Esophagus muscularis mucosa (tissue), 4 donors: ENCODE results near the gene EARS2. TPM values are rescaled to one million over a fixed set of nuclear protein-coding genes. Genes with fewer than 3 reads are reported as not detected.
A peak's percentile ranks its signal among the peaks of the same experiment; 100 is the strongest.

ENCODE experiments used
- DNase-seq: peaks from one replicate; pipeline ENCODE4 v3.0.0-alpha.2; 2017; ENCODE audit errors: extremely low spot score
- H3K27ac ChIP-seq, 4 donors: fragments of 200-600 bp; sonication (generic); replicated peaks in 1 of 4; 1 replicate in 3 of 4; 2 replicates in 1 of 4; pipeline ENCODE4 v1.5.1; 2016 to 2019; ENCODE audit warnings: mild to moderate bottlenecking in 1 of 4
- H3K27me3 ChIP-seq, 4 donors: fragments of 200-600 bp; sonication (generic); one replicate each; pipeline versions ENCODE4 v1.5.1 to v1.6.0; 2016 to 2019
- H3K36me3 ChIP-seq, 4 donors: fragments of 200-600 bp; sonication (generic); one replicate each; pipeline ENCODE4 v1.5.1; 2016 to 2019
- H3K4me1 ChIP-seq, 4 donors: fragments of 200-600 bp; sonication (generic); one replicate each; pipeline ENCODE4 v1.5.1; 2016 to 2019
- H3K4me3 ChIP-seq, 4 donors: fragments of 200-600 bp; sonication (generic); 1 replicate in 2 of 4; 2 replicates in 2 of 4; pipeline ENCODE4 v1.5.1; 2016 to 2019; ENCODE audit warnings: mild to moderate bottlenecking in 4 of 4, moderate library complexity in 1 of 4
- H3K9me3 ChIP-seq, 4 donors: fragments of 200-600 bp; sonication (generic); 1 replicate in 3 of 4; 2 replicates in 1 of 4; pipeline ENCODE4 v1.5.1; 2016 to 2019
- EP300 ChIP-seq: sonication (generic); formaldehyde crosslinking; IDR thresholded peaks from one replicate; pipeline ENCODE4 v1.6.1; 2017; ENCODE audit warnings: antibody characterized with exemption
- POLR2A ChIP-seq: fragments of 450-650 bp; IDR thresholded peaks from one replicate; pipeline ENCODE4 v1.6.1; 2017; ENCODE audit warnings: antibody characterized with exemption, moderate library complexity, mild to moderate bottlenecking, low read depth
- POLR2AphosphoS5 ChIP-seq, 2 donors: sonication (generic); formaldehyde crosslinking; IDR thresholded peaks; one replicate each; pipeline ENCODE4 v1.6.1; 2017; ENCODE audit warnings: antibody characterized with exemption in 2 of 2
- WGBS: methylation state at CpG from one replicate; pipeline ENCODE4 v1.1.5; 2018; 5-methylcytosine and 5-hydroxymethylcytosine counted together
- intact Hi-C: fragments of 100-400 bp; cut with DNase I; formaldehyde crosslinking; loops from one replicate; pipeline ENCODE4 v1.15.1; 2023
- total RNA-seq, 4 donors: library from RNA; depleted of rRNA; stranded (reverse); fragments of >200 nt; gene quantifications; one replicate each; pipeline versions ENCODE4 v1.1.0 to v1.2.1, GENCODE V29; 2016
- TF ChIP-seq, protein P1 (sequence below), 3 experiments: fragments of 200-600 bp in 2 of 3; fragments of 450-650 bp in 1 of 3; sonication (generic) in 2 of 3; IDR thresholded peaks; one replicate each; pipeline ENCODE4 v1.5.1; 2017 to 2019; ENCODE audit warnings: antibody characterized with exemption in 3 of 3, mild to moderate bottlenecking in 2 of 3, moderate library complexity in 1 of 3

EARS2 gene
- total RNA-seq, 4 donors from 2014 or later: 14.2 to 24.4 (median 18.2) TPM

DNA sequence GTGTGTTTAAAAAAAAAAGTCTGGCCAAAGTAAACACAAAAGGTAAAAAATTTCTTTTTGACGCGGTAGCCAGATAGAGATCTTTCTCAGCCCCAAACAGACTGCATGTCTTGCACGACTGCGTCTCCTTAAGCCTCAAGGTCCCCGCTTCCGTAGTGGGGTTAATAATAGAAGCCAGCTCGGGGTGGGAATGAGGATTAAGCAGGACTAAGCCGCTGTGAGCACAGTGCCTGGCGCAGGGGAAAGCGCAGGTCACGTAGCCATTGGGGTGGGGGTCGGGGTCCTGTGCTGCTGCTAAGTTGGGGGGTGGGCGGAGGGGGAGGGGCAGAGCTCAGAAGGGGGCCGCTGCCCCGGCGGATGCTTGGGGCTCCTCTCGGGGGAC is 47.4 kb downstream of the EARS2 start:
- intact Hi-C loops: loop anchor here (5.0 kb wide), 2 partner anchors 48 to 52 kb away; partner anchors contain the start of genes EARS2 and UBFD1
- 1% methylated on average over 12 of the region's 17 CpGs for WGBS
- TF ChIP-seq POLR2AphosphoS5 (IDR thresholded peaks at IDR 0.05): no peak
- TF ChIP-seq, protein P1, sequence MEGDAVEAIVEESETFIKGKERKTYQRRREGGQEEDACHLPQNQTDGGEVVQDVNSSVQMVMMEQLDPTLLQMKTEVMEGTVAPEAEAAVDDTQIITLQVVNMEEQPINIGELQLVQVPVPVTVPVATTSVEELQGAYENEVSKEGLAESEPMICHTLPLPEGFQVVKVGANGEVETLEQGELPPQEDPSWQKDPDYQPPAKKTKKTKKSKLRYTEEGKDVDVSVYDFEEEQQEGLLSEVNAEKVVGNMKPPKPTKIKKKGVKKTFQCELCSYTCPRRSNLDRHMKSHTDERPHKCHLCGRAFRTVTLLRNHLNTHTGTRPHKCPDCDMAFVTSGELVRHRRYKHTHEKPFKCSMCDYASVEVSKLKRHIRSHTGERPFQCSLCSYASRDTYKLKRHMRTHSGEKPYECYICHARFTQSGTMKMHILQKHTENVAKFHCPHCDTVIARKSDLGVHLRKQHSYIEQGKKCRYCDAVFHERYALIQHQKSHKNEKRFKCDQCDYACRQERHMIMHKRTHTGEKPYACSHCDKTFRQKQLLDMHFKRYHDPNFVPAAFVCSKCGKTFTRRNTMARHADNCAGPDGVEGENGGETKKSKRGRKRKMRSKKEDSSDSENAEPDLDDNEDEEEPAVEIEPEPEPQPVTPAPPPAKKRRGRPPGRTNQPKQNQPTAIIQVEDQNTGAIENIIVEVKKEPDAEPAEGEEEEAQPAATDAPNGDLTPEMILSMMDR (IDR thresholded peaks at IDR 0.05): no peak
- no peak for TF ChIP-seq POLR2A
- TF ChIP-seq EP300: no peak
- DNase-seq: no peak
- peak overlapping the region; percentile 86 to 99 (median 95) for H3K4me3 ChIP-seq
- peaks cover 34 to 57% (median 47%) of the 10 kb centered on the region in 4 donors for H3K4me1 ChIP-seq
- H3K36me3 ChIP-seq: peaks cover 0 to 7% (median 2%) of the 10 kb centered on the region in 4 donors
- no peaks in the 10 kb centered on the region for H3K27me3 ChIP-seq
- no peaks in the 10 kb centered on the region for H3K9me3 ChIP-seq
- peak overlapping the region; percentile 86 to 91 (median 90) for H3K27ac ChIP-seq

DNA sequence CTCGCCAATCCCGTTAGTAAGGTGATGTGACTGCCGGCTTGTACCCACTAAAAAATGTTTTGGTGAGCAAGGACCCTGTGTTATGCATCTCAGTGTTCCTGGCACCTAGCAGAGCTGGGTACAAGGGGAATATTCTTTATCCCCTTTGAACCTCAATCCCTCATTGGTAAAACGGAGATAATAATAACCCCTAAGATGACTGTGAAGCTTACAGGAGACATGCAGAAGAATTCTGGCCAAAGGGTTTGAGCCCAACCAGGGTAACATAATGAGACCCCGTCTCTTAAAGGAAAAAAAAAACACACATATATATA is 47.8 kb downstream of the EARS2 start:
- H3K36me3 ChIP-seq: peaks cover 0 to 3% (median under 1%) of the 10 kb centered on the region in 4 donors
- H3K27ac ChIP-seq: peak overlapping the region; percentile 86 to 91 (median 90)
- H3K9me3 ChIP-seq: no peaks in the 10 kb centered on the region
- H3K4me3 ChIP-seq: peak overlapping the region; percentile 86 to 99 (median 95)
- no peaks in the 10 kb centered on the region for H3K27me3 ChIP-seq
- TF ChIP-seq EP300 (no peak), POLR2AphosphoS5 (IDR thresholded peaks at IDR 0.05) (no peak), POLR2A (no peak)
- TF ChIP-seq, protein P1 (IDR thresholded peaks at IDR 0.05): no peak
- DNase-seq: no peak
- WGBS: 0% methylated on average over 5 of the region's 5 CpGs
- peaks cover 38 to 60% (median 51%) of the 10 kb centered on the region in 4 donors for H3K4me1 ChIP-seq
- intact Hi-C loops: loop anchor here (5.0 kb wide), 2 partner anchors 48 to 52 kb away; partner anchors contain the start of genes EARS2 and UBFD1

DNA sequence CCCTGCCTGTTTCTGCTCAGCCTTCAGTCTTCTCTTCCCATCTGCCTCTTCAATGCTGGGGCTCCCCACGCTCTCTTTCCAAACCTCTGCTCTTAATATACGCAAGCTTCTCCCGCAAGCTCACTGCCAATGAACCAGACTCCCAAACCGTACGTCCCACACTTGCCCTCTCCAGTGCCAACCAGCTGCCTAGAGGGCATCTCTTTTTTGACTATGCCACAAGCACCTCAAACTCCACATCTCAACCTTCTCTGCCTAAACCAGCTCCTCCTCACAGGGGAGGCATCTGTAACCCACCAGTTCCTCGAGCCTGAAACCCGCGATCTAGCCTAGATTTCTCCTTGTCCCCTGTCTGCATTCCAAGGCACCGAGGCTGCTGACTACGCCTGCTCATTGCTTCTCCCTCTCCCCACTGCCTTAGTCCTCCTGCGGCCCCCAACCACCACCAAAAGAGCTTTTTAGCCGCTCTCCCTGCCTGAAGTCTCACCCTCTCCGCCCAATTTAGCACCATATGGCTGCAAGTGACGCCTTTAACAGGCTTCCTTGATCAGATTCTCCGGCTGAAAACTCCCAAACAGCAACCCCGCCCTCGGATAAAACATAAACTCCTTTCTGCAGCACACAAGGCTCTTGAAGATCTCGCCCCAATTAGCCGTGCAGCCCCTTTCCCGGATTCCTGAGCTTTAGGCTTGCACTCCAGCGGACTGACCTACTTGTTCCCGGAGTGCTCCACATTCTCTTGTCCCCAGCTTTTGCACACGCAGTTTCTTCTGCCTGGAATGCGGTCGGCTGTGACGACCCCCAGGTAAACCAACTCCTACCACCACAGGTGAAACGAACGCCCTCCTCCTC is 48.3 kb downstream of the EARS2 start:
- 24% methylated on average over 23 of the region's 28 CpGs for WGBS
- no peak for DNase-seq
- Histone ChIP-seq H3K9me3 (no peaks in the 10 kb centered on the region), H3K27ac (peak overlapping the region; percentile 86 to 91 (median 90)), H3K36me3 (no peaks in the 10 kb centered on the region), H3K4me3 (peak overlapping the region; percentile 86 to 99 (median 95)), H3K4me1 (peaks cover 44 to 66% (median 56%) of the 10 kb centered on the region in 4 donors), H3K27me3 (no peaks in the 10 kb centered on the region)
- intact Hi-C loops: loop anchor here (5.0 kb wide), 2 partner anchors 48 to 52 kb away; partner anchors contain the start of genes EARS2 and UBFD1
- TF ChIP-seq, protein P1 (IDR thresholded peaks at IDR 0.05): no peak
- TF ChIP-seq POLR2AphosphoS5 (IDR thresholded peaks at IDR 0.05) (no peak), POLR2A (no peak), EP300 (no peak)

DNA sequence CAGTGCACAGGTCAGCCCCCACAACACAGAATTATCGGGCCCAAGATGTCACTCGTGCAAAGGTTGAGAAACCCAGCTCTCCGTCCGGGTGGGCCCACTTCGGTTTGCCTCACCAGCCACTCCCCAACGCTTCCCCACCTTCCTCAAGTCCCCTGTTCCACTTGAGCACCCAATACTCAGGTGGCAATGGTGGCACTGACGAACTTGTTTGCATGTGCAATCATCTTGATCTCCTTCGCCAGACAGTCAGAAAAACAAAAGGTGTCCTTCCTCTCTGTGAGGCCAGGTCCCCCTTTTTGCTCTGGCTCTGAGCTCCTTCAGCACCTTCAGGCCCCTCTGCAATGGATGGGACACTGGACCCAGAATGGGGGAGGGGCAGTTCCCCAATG is 50.5 kb downstream of the EARS2 start:
- intact Hi-C loops: loop anchor here (5.0 kb wide), 2 partner anchors 49 to 51 kb away; partner anchors contain the start of genes EARS2 and UBFD1
- H3K4me1 ChIP-seq: peaks cover 45 to 73% (median 60%) of the 10 kb centered on the region in 4 donors

More for the DNA sequence above, 50.5 kb downstream of the EARS2 start:
- Histone ChIP-seq H3K9me3 (no peaks in the 10 kb centered on the region), H3K4me3 (no peak overlapping the region), H3K27ac (no peak overlapping the region), H3K36me3 (peaks cover 0 to 4% (median 0%) of the 10 kb centered on the region in 4 donors), H3K27me3 (no peaks in the 10 kb centered on the region)
- WGBS: 92% methylated on average over 8 of the region's 8 CpGs
- DNase-seq: no peak
- no peak for TF ChIP-seq POLR2AphosphoS5 (IDR thresholded peaks at IDR 0.05)
- no peak for TF ChIP-seq POLR2A
- TF ChIP-seq, protein P1 (IDR thresholded peaks at IDR 0.05): no peak
- TF ChIP-seq EP300: no peak
